HepG2 (cell line): ENCODE data around the gene TOR1A. TPM values are rescaled to one million over a fixed set of nuclear protein-coding genes. Genes with fewer than 3 reads are reported as not detected.
A peak's percentile ranks its signal among the peaks of the same experiment; 100 is the strongest.
"Not testable (repeated sequence)": the region's sequence is repeated elsewhere in the genome, so short reads cannot be mapped to it uniquely, and the experiment has no call there.

Experiments used
- ATAC-seq: fragments of 200-7000 bp; cut with Tn5 transposase; 3 replicates; pipeline ENCODE4 v1.9.1; 2020; ENCODE audit warnings: mild to moderate bottlenecking, moderate library complexity
- BruUV-seq: library from RNA; stranded (reverse); fragments of 400-500 nt; replicated peaks from 2 replicates; lab custom pipeline; 2021; lab: Mats Ljungman, UMichigan
- CTCF ChIA-PET: fragments of 300-600 bp; formaldehyde crosslinking; extraction: SDS; loops from one replicate; lab custom pipeline; 2021; ENCODE audit warnings: low total read pairs, inconsistent platforms, low intra/inter-chr PET ratio; lab: Yijun Ruan, JAX
- POLR2A ChIA-PET: fragments of 350-600 bp; sonication (Branson Sonifier 250); formaldehyde crosslinking; loops from one replicate; lab custom pipeline; 2020; ENCODE audit warnings: antibody characterized with exemption, inconsistent platforms; lab: Yijun Ruan, JAX
- DNase-seq: peaks from one replicate; pipeline ENCODE4 v3.0.0-alpha.2; 2015; ENCODE audit warnings: low spot score
- FAIRE-seq: peaks from 3 replicates; lab custom pipeline; 2011; peaks lifted over from hg19 to GRCh38; lab: Jason Lieb, UNC
- H2AFZ ChIP-seq: one replicate; pipeline ENCODE4 v1.6.1; 2011; ENCODE audit warnings: low read length, inconsistent platforms
- H3K27ac ChIP-seq: fragments of 300-600 bp; 3 replicates; pipeline ENCODE4 v1.8.0; 2011; ENCODE audit warnings: mixed run types, mild to moderate bottlenecking, mixed read lengths, low read length, inconsistent platforms; ENCODE audit not compliant: insufficient read depth; ENCODE audit errors: extremely low read length
- H3K27me3 ChIP-seq, 2 experiments: fragments of 200-600 bp in 1 of 2; 2 replicates in 1 of 2; 3 replicates in 1 of 2; pipeline versions ENCODE4 v1.6.0 to v1.8.0; 2011; ENCODE audit warnings: low read length in 2 of 2, mild to moderate bottlenecking in 2 of 2, moderate library complexity in 2 of 2, inconsistent platforms in 1 of 2; ENCODE audit not compliant: insufficient read depth in 2 of 2, control insufficient read depth in 1 of 2
- H3K36me3 ChIP-seq, 2 experiments: fragments of 200-600 bp in 1 of 2; replicated peaks in 1 of 2; 2 replicates in 1 of 2; 3 replicates in 1 of 2; pipeline versions ENCODE4 v1.5.1 to v1.8.0; 2011; ENCODE audit warnings: low read length in 2 of 2, inconsistent platforms in 1 of 2; ENCODE audit not compliant: insufficient read depth in 2 of 2, control insufficient read depth in 1 of 2
- H3K4me1 ChIP-seq: 2 replicates; pipeline ENCODE4 v1.5.1; 2012; ENCODE audit warnings: low read length, inconsistent platforms; ENCODE audit not compliant: insufficient read depth
- H3K4me2 ChIP-seq: 2 replicates; pipeline ENCODE4 v1.6.0; 2011; ENCODE audit warnings: low read depth, low read length, inconsistent platforms
- H3K4me3 ChIP-seq, 3 experiments: fragments of 200-600 bp in 1 of 3; sonication (generic), shearing (Covaris generic) in 1 of 3; replicated peaks in 1 of 3; 2 replicates each; pipeline ENCODE4 v1.5.1; 2011 to 2016; ENCODE audit warnings: low read length in 3 of 3, inconsistent platforms in 2 of 3, low read depth in 2 of 3, mild to moderate bottlenecking in 2 of 3, control low read depth in 1 of 3, mixed read lengths in 1 of 3; ENCODE audit not compliant: insufficient read depth in 1 of 3
- H3K79me2 ChIP-seq: one replicate; pipeline ENCODE4 v1.6.1; 2011; ENCODE audit warnings: low read length, inconsistent platforms; ENCODE audit not compliant: insufficient read depth
- H3K9ac ChIP-seq: 2 replicates; pipeline ENCODE4 v1.6.0; 2011; ENCODE audit warnings: mild to moderate bottlenecking, low read depth, low read length, inconsistent platforms; ENCODE audit not compliant: insufficient read depth
- H3K9me3 ChIP-seq: 2 replicates; pipeline ENCODE4 v1.5.1; 2012; ENCODE audit warnings: mild to moderate bottlenecking, low read length
- H4K20me1 ChIP-seq: 2 replicates; pipeline ENCODE4 v1.6.0; 2011; ENCODE audit warnings: inconsistent platforms, mild to moderate bottlenecking, low read length, moderate library complexity; ENCODE audit not compliant: insufficient read depth
- CSRNP1 ChIP-seq: sonication (generic); formaldehyde crosslinking; IDR thresholded peaks from 2 replicates; pipeline ENCODE4 v1.8.1; 2023; ENCODE audit warnings: mild to moderate bottlenecking, missing genetic modification reagents
- HNF1B ChIP-seq: sonication (generic); formaldehyde crosslinking; IDR thresholded peaks from 2 replicates; pipeline ENCODE4 v1.5.1; 2020; ENCODE audit warnings: mild to moderate bottlenecking, moderate library complexity, missing genetic modification reagents
- SKI ChIP-seq: fragments of 450-650 bp; IDR thresholded peaks from one replicate; pipeline ENCODE4 v1.6.1; 2018; ENCODE audit warnings: mild to moderate bottlenecking; ENCODE audit not compliant: partially characterized antibody
- ZHX2 ChIP-seq, 2 experiments: sonication (generic) in 1 of 2; formaldehyde crosslinking in 1 of 2; IDR thresholded peaks; 2 replicates each; pipeline versions ENCODE4 v1.6.1 to v1.9.0; 2014 to 2022; ENCODE audit warnings: antibody characterized with exemption in 1 of 2, borderline replicate concordance in 1 of 2, inconsistent platforms in 1 of 2, low read depth in 1 of 2, missing genetic modification reagents in 1 of 2
- ZNF121 ChIP-seq: sonication (generic); formaldehyde crosslinking; IDR thresholded peaks from 2 replicates; pipeline ENCODE4 v1.5.0; 2020; ENCODE audit warnings: mild to moderate bottlenecking, missing genetic modification reagents
- ZNF331 ChIP-seq: sonication (generic); formaldehyde crosslinking; IDR thresholded peaks from 2 replicates; pipeline ENCODE4 v1.4.0; 2020; ENCODE audit warnings: missing genetic modification reagents
- ZNF768 ChIP-seq: sonication (generic); formaldehyde crosslinking; IDR thresholded peaks from 2 replicates; pipeline ENCODE4 v1.4.0; 2020; ENCODE audit warnings: missing genetic modification reagents
- ZNF772 ChIP-seq: sonication (generic); formaldehyde crosslinking; IDR thresholded peaks from 2 replicates; pipeline ENCODE4 v1.5.0; 2020; ENCODE audit warnings: mild to moderate bottlenecking, missing genetic modification reagents
- WGBS: methylation state at CpG from one replicate; pipeline ENCODE4 v1.1.6; 2017; ENCODE audit warnings: low lambda C conversion rate; 5-methylcytosine and 5-hydroxymethylcytosine counted together
- in situ Hi-C: cut with HindIII; loops from 2 replicates; pipeline ENCODE4 v1.10.0; 2017; ENCODE audit warnings: low pct_unique_long_range_greater_than_20kb; ENCODE audit not compliant: extremely low pct_ligation_motif_present
- intact Hi-C: fragments of 100-400 bp; cut with micrococcal nuclease; formaldehyde crosslinking; loops from one replicate; pipeline ENCODE4 v1.10.0; 2022; ENCODE audit not compliant: unreplicated experiment
- polyA plus RNA-seq, 8 experiments: library from polyadenylated mRNA; depleted of rRNA in 3 of 8; stranded (reverse) in 7 of 8; unstranded in 1 of 8; fragments of >200 nt; fragmentation: Illumina TruSeq in 4 of 8; extraction: Trizol in 4 of 8; gene quantifications; 2 replicates each; pipeline versions ENCODE4 v1.2.1 to v1.2.3, GENCODE V29; 2011 to 2016; ENCODE audit warnings: low read depth in 4 of 8, missing spikeins in 1 of 8, mixed read lengths in 1 of 8; ENCODE audit not compliant: insufficient read depth in 1 of 8
- total RNA-seq, 5 experiments: library from RNA; depleted of rRNA; stranded (reverse); fragments of >200 nt; fragmentation: Illumina TruSeq; extraction: Trizol; gene quantifications; 2 replicates each; pipeline ENCODE4 v1.2.3, GENCODE V29; 2016; ENCODE audit warnings: low read depth in 1 of 5

TOR1A gene
- total and polyA plus RNA-seq, 2 of the 13 experiments (the other 11 are each of a cell fraction or from before 2014, with no cell fraction given): 31.6 to 41.4 TPM

- in situ Hi-C loops, H3K27ac ChIP-seq, ATAC-seq, H3K9me3 ChIP-seq, FAIRE-seq, POLR2A ChIA-PET, BruUV-seq, H3K4me1 ChIP-seq, H3K36me3 ChIP-seq, H3K9ac ChIP-seq, intact Hi-C loops, H2AFZ ChIP-seq, DNase-seq: not testable (repeated sequence)
- H3K27me3 ChIP-seq: peaks cover 1 to 17% of the 10 kb centered on the region in 2 experiments; a peak in 3 of 5 replicates
- TF ChIP-seq ZNF121 (CRISPR knock-in tag): 0 out of 2 replicates have a peak, but pooled peaks have one; percentile 41
- TF ChIP-seq, all 625 proteins: peak for 1; not testable (repeated sequence) for 624
- H3K4me3 ChIP-seq, H3K79me2 ChIP-seq, CTCF ChIA-PET, H4K20me1 ChIP-seq, H3K4me2 ChIP-seq: not testable (repeated sequence)
- no CpG with 5 or more reads among the region's 2 CpGs for WGBS
These were observed 27.9 kb downstream of the TOR1A start for GRCh38 chr9:129796029-129796428.

- FAIRE-seq (no peak), ATAC-seq (no peak), DNase-seq (no peak)
- H3K4me2 ChIP-seq: no peak overlapping the region
- H3K9ac ChIP-seq: no peak overlapping the region
- no TSS peak for BruUV-seq
- POLR2A ChIA-PET: no interaction called here
- no peaks in the 10 kb centered on the region for H3K9me3 ChIP-seq
- no peak overlapping the region for H2AFZ ChIP-seq
- no peak overlapping the region for H3K27ac ChIP-seq
- intact Hi-C loops (loop anchor here (5.0 kb wide), 1 partner anchor 42 kb away; the partner anchor contains the start of gene PTGES), in situ Hi-C loops (no loop called here)
- H4K20me1 ChIP-seq: no peaks in the 10 kb centered on the region
- H3K4me3 ChIP-seq: no peak overlapping the region
- peaks cover 1 to 17% of the 10 kb centered on the region in 2 experiments; a peak in 3 of 5 replicates for H3K27me3 ChIP-seq
- no peaks in the 10 kb centered on the region for H3K36me3 ChIP-seq
- CTCF ChIA-PET: no interaction called here
- 7% methylated on average over 7 of the region's 8 CpGs for WGBS
- H3K79me2 ChIP-seq: no peaks in the 10 kb centered on the region
- peaks cover 14% of the 10 kb centered on the region; the same call in 1 of the 2 replicates for H3K4me1 ChIP-seq
- TF ChIP-seq ZNF772 (no peak), ZHX2 (IDR thresholded peaks at IDR 0.05; ENCODE audit: low read depth) (no peak), ZHX2 (CRISPR knock-in tag; IDR thresholded peaks at IDR 0.05; ENCODE audit: borderline replicate concordance) (no peak), CSRNP1 (CRISPR knock-in tag) (no peak), ZNF331 (no peak), HNF1B (CRISPR knock-in tag) (no peak), ZNF768 (CRISPR knock-in tag) (peak; percentile 84), SKI (no peak)
These were observed 29.4 kb downstream of the TOR1A start for GRCh38 chr9:129794549-129794948.
